KBM-7 (cell line): Measurements from ENCODE around the gene SPIRE1.
A peak's percentile ranks its signal among the peaks of the same experiment; 100 is the strongest.

Source experiments
- DNase-seq: peaks from one replicate; pipeline ENCODE4 v3.0.0-alpha.2; 2015
- in situ Hi-C: fragments of 300-500 bp; cut with MboI; formaldehyde crosslinking; loops from 2 replicates; pipeline ENCODE4 v1.14.3; 2020; ENCODE audit warnings: low sequenced_read_pairs, low pct_unique_long_range_greater_than_20kb, mixed read lengths

The SPIRE1 gene

DNA sequence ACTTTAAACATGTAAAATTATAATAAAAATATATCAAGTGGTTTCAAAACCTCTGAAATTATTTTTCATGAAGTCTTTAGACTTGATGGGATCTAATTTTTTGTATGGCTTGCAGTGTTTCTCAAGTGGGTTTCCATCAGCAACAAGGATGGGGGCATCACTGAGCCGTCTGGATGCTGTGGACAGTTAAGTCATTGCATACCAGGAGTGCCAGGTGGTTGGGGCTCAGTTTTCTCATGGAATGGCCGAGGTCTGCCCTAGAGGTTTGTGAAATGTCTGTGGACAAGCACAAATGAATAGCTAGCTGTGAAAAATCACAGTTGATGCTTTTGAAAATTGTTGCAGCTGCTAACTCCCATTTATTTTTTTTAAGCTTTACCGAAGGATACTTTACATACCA lies 248.4 kb downstream of the SPIRE1 start:
- DNase-seq, result no peak
- in situ Hi-C loops, result loop anchor here (25.0 kb wide), 1 partner anchor 528 kb away; the partner anchor contains the start of gene SEH1L

DNA sequence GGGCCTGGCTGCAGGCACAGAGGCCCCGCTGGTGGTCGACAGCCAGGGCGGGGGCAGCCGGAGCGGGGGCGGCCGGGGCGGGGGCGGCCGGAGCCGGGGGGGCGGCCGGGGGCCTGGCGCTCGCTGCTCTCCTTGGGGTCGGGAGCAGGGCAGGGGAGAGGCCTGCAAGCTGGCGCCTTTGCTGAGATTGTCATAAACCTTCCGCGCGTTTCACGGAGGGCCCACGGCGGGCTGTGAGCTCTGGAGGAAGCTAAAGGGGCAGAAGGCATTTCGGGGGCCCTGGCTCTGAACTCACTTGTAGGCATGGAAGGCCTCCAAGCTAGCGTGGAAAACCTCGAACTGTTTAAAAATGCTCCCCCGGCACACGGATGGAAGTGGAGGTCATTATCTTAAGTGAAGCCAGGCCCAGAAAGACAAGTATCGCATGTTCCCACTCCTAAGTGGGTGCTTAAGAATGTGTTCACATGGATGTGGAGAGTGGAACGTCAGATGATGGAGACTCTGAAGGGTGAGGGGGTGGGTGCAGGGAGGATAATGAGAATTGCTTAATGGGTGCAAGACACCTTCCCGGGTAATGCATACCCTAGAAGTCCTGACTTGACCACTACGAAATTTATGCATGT lies 249.5 kb downstream of the SPIRE1 start:
- DNase-seq, result peak; percentile 49
- in situ Hi-C loops, result loop anchor here (25.0 kb wide), 1 partner anchor 529 kb away; the partner anchor contains the start of gene SEH1L

GRCh38 chr18:12406371-12407111 lies 251.4 kb downstream of the SPIRE1 start:
- in situ Hi-C loops, result loop anchor here (25.0 kb wide), 1 partner anchor 531 kb away; the partner anchor contains the start of gene SEH1L
- no peak for DNase-seq

DNA sequence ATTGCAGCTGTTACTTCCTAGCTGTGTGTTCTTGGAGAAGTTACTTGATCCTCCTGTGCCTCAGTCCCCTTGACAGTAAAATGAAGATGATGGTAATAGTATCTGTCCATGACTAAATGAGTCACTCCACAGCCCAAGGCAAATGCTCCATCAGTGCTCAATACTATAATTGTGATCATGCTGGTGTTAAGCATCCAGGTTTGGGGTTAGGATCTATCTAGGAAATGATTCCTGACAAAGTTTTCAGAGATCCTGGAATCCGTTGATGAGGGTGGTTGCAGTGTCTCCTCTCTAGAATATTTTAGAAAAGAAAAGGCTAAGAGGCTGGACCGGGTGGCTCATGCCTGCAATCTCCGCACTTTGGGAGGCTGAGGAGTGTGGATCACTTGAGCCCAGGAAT lies 252.8 kb downstream of the SPIRE1 start:
- DNase-seq, result no peak
- in situ Hi-C loops, result loop anchor here (25.0 kb wide), 1 partner anchor 532 kb away; the partner anchor contains the start of gene SEH1L

DNA sequence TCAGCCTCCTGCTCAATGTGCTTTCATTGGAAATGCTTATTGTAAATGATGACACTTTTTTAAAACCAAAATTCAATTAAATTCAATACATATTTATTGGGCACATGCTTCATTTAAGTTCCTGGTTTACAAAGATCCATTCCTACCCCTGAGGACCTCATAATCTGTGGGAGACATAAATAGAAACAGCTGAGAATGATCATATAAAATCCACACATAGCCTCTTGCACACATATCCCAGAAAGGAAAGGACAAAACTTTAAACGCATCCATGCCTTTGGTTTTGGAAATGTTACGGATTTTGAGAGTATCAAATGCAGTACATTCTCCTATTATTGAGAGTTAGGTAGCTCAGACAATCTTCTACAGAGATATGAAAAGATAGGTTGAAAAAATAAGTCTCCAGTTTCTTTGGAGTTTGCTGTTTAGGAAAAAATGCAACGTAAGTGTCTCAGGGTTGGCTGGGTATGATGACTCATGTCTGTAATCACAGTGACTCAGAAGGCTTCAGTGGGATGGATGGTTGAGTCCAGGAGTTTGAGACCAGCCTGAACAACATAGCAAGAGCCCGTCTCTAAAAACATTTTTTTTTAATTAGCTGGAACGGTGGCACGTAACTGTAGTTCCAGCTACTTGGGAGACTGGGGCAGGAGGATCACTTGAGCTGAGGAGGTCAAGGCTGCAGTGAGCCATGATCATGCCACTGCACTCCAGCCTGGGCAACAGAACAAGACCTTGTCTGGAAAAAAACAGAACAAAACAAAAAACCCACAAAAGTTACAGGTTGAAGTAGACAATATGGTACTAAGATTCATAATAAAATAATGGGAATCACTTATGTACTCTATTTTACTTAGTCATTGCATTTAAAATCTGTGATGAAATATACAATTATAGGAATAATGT lies 254.1 kb downstream of the SPIRE1 start:
- no peak for DNase-seq
- in situ Hi-C loops, result loop anchor here (25.0 kb wide), 1 partner anchor 533 kb away; the partner anchor contains the start of gene SEH1L

- in situ Hi-C loops, result loop anchor here (25.0 kb wide), 1 partner anchor 535 kb away; the partner anchor contains the start of gene SEH1L
- no peak for DNase-seq
Observed at GRCh38 chr18:12401881-12402280, 256.0 kb downstream of the SPIRE1 start.

DNA sequence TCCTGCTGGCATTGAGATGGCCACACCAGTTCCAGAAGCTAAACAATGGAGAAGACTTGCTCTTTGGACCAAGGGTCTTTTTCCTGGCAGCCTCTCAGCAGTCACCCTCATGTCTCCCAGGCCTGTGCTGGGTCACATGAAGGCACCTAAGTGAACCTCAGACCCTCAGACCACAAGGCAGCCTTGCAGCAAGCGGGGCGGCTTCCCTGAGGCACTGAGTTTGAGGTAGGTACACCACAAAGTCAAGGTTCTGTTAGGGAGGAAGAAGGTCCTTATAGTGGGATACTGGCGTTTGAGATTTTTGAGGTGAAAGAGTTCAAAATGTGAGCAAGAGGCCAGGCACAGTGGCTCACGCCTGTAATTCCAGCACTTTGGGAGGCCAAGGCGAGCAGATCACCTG lies 258.7 kb downstream of the SPIRE1 start:
- DNase-seq, result no peak
- in situ Hi-C loops, result loop anchor here (25.0 kb wide), 1 partner anchor 263 kb away; the partner anchor contains the start of gene SPIRE1

GRCh38 chr18:12398625-12399024 lies 259.3 kb downstream of the SPIRE1 start:
- in situ Hi-C loops, result loop anchor here (25.0 kb wide), 1 partner anchor 264 kb away; the partner anchor contains the start of gene SPIRE1
- DNase-seq, result no peak

GRCh38 chr18:12397793-12398192 lies 260.1 kb downstream of the SPIRE1 start:
- in situ Hi-C loops, result loop anchor here (25.0 kb wide), 1 partner anchor 265 kb away; the partner anchor contains the start of gene SPIRE1
- no peak for DNase-seq

GRCh38 chr18:12397254-12397653 lies 260.7 kb downstream of the SPIRE1 start:
- no peak for DNase-seq
- in situ Hi-C loops, result loop anchor here (25.0 kb wide), 1 partner anchor 265 kb away; the partner anchor contains the start of gene SPIRE1
